ENCODE measurements around the gene PARD3.

- TF ChIP-seq POLR2A (IDR thresholded peaks at IDR 0.05) = no peak
- TF ChIP-seq CTCF (IDR thresholded peaks at IDR 0.05) = no peak
Observed at GRCh38 chr10:34850558-34850957, 35.5 kb upstream of the PARD3 start.
